IPS-11a (cell line): ENCODE measurements around the gene IRF8.

Experiments
- H3K4me3 ChIP-seq: one replicate; pipeline ENCODE4 v1.5.1; 2013; ENCODE audit warnings: low read depth, low read length, control low read depth

The IRF8 gene

GRCh38 chr16:85955566-85955965, 56.6 kb downstream of the IRF8 start:
- H3K4me3 ChIP-seq = no peak overlapping the region

- H3K4me3 ChIP-seq = no peak overlapping the region
These were observed 57.5 kb downstream of the IRF8 start for GRCh38 chr16:85956426-85956825.

- no peak overlapping the region for H3K4me3 ChIP-seq
These were observed 59.8 kb downstream of the IRF8 start for GRCh38 chr16:85958731-85959130.

- no peak overlapping the region for H3K4me3 ChIP-seq
These were observed 60.7 kb downstream of the IRF8 start for GRCh38 chr16:85959686-85960085.

GRCh38 chr16:85960486-85961046, 61.6 kb downstream of the IRF8 start:
- H3K4me3 ChIP-seq = no peak overlapping the region

- H3K4me3 ChIP-seq = no peak overlapping the region
These were observed 63.3 kb downstream of the IRF8 start for GRCh38 chr16:85961988-85962915.

GRCh38 chr16:85963753-85964285, 64.9 kb downstream of the IRF8 start:
- H3K4me3 ChIP-seq = no peak overlapping the region

- no peak overlapping the region for H3K4me3 ChIP-seq
These were observed 66.2 kb downstream of the IRF8 start for GRCh38 chr16:85965125-85965524.

GRCh38 chr16:85967111-85967510, 68.1 kb downstream of the IRF8 start:
- no peak overlapping the region for H3K4me3 ChIP-seq

- no peak overlapping the region for H3K4me3 ChIP-seq
These were observed 69.3 kb downstream of the IRF8 start for GRCh38 chr16:85968041-85968920.

- H3K4me3 ChIP-seq = no peak overlapping the region
These were observed 70.2 kb downstream of the IRF8 start for GRCh38 chr16:85969159-85969558.

GRCh38 chr16:85969591-85969990, 70.6 kb downstream of the IRF8 start:
- no peak overlapping the region for H3K4me3 ChIP-seq

GRCh38 chr16:85970016-85970733, 71.2 kb downstream of the IRF8 start:
- no peak overlapping the region for H3K4me3 ChIP-seq

- no peak overlapping the region for H3K4me3 ChIP-seq
These were observed 71.8 kb downstream of the IRF8 start for GRCh38 chr16:85970738-85971137.
